HG03039 (cell line): ENCODE measurements around the gene IL13RA1.
"Not testable (repeated sequence)": the region's sequence is repeated elsewhere in the genome, so short reads cannot be mapped to it uniquely, and the experiment has no call there.

ENCODE experiments used
- ATAC-seq: cut with Tn5 transposase; IDR thresholded peaks from one replicate; pipeline ENCODE4 v1.9.1; 2021; ENCODE audit warnings: mild to moderate bottlenecking, moderate library complexity; ENCODE audit not compliant: unreplicated experiment

Gene IL13RA1

DNA sequence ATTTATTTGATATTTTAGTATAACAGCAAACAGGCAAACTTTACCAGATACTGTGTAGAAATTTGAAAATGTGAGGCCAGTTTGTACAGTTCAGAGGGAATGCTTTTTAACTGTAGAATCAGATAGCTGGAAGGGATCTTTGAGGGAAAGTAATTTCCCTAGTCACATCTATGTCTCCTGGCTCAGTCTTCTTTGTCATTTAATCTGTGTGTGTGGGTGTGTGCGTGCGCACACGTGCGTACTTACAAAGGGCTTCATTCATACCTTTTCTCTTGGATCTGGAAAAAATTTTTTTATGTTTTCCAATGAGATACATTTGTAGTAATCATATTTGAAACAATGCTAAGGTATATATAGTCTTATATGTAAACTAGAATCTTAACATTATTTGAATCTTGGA lies 44.6 kb downstream of the IL13RA1 start:
- no peak for ATAC-seq

DNA sequence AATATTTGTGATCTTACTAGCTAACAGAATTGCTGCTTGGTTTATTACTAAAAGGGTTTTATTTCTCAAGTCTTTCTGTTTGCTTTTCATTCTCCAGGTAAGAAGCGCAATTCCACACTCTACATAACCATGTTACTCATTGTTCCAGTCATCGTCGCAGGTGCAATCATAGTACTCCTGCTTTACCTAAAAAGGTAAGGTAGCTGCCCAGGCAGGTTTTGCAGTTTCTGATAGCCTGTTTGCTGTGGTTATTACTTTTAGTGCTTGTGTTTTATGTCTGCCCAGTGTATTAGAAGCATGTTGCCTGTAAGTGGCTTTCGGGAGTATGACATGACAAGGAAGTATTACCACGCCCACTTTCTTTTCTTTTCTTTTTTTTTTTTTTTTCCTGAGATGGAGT lies 46.4 kb downstream of the IL13RA1 start:
- ATAC-seq: no peak

DNA sequence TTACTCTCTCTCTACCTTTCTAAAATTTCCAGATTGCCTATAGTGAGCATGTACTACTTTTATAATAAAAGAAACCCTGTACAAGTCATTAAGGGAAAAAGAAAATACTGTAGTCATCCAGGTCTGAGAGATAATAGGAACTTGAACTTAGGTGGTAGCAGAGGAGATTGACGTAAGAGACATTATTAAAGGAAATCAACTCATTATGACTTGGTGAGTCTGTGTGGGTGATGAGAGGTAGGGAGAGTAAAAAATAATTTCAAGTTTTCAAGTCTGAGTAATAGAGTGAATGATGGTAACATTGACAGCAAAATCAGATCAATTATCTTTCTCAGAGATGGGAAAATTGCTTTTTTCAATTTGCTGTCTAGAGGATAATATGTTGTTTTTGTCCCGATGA lies 52.2 kb downstream of the IL13RA1 start:
- ATAC-seq: no peak

DNA sequence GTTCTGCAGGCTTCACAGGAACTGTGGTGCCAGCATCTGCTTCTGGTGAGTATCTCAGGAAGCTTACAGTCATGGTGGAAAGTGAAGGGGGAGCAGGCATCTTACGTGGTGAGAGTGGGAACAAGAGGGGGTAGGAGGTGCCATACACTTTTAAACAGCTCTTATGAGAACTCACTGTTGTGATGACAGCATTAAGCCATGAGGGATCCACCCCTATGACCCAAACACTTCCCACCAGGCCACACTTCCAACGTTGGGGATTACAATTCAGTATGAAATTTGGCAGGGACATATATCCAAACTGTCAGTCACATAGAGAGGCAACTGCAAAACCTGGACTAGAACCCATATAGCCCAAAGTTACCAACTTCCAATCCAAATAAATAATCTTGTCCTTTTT lies 53.1 kb downstream of the IL13RA1 start:
- ATAC-seq: no peak

DNA sequence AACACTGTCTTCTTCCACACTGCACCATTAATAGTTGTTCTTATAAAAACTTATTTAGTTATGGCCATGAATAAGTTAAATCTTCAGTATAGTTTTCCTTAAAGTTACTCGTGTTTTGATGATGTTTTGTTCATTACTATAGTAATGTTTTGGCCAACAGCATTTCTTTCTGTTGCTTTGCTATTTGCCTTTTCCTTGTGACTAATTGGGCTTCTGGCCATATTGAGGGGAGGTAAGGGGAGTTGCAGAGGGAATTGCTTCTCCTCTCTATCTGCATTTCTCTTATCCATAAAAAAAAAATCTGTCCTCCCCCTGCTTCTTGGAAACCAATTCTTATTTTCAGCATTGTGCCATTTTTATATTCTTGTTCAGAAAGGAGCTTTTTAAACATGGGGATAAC lies 53.5 kb downstream of the IL13RA1 start:
- no peak for ATAC-seq

DNA sequence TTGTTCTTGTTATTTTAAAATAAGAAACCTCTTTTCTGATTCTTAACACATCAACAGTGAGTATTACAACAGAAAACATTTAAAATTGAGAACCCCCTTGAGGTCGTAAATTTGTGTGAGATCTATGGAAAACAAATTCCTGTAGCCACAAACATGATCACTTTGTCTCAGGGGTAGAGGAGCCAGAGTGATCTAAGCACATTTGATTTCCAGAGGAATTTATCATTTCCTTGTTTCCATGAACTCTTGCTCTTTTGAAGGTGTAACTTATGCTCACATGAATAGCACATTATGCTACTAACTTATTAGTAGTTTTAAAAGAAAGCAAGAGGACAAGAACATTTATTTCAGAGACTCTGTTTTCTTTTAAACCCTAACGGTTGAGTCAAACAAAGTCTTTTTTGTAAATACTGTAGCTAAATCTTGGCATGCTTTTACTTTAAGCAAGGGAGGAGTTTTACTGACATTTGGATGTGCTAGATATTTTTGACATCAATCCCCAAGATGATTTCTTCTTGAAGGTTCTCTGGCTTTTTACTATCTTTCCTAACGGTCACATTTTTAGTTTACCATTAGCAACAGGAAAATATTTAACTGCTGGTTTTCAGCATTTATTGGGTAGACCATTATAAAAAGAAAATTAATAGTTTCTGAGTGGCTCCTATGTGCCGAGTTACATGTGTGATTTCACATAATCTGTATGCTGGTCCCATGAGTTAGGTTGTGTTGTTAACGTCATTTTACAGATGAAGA lies 68.3 kb downstream of the IL13RA1 start:
- ATAC-seq: no peak

DNA sequence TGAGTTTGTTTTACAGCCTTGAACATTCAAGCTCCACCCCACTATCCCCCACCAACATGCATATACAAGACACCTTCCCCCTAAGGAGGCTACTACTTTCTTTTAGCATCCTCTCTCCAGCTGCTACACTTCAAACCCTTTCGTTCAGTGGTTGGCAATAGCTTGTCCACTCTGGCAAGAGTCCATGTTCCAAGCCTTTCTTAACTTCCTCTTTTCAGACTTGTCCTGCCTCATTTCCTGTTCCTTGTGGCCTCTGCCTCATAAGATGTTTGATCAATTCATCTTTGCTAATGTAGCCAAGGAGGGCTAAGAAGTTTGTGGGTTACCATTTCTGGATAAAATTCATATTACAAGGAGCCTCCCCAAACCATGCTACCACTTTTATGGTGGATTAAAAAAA lies 75.5 kb downstream of the IL13RA1 start:
- ATAC-seq: no peak

DNA sequence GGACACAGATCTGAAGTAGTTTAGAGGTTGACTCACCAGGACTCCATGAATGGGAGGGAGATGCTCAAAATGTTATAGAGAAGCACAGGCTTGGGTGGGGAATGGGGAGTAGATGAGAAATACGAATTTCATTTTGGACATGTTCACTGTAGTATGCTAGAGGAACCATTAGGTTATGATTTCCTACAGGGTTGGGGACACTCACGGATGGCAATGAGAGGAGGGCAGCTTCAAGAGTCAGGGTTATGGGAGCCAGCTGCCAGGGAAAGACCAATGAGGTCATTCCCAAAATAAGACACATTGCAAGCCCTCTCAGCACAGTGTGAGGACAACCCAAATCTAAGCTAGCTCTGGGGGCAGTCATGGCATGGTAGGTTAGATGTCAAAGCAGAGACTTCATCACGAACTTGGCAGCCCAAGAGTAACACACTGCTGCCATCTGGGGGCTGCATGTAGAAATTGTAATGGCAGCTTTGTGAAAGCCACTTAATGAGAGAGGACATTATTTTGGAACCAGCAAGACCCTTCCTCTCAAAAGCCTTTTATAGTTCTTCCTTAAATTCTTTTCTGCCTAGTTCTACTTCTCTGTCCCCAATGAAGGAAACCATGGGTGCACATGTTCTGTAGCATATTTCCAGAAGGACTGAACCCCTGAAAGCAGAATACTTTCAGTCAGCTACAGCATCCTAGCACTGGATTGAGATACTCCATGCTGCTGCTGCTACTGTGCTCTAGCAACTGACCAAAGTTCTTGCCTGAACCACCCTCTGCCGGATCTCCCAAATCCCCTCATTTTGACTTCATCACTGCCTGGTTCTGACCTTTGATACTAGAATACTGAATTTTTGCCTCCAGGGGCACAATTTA lies 80.0 kb downstream of the IL13RA1 start:
- no peak for ATAC-seq

DNA sequence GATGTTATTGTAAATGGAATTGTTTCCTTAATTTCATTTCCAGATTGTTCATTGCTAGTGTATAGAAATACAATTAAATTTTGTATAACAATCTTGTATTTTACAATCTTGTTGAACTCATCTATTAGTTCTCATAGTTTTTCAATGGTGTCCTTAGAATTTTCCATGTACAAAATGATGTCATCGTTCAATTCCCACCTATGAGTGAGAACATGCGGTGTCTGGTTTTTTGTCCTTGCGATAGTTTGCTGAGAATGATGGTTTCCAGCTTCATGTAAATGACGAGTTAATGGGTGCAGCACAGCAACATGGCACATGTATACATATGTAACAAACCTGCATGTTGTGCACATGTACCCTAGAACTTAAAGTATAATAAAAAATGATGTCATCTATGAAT lies 89.9 kb downstream of the IL13RA1 start:
- not testable (repeated sequence) for ATAC-seq

DNA sequence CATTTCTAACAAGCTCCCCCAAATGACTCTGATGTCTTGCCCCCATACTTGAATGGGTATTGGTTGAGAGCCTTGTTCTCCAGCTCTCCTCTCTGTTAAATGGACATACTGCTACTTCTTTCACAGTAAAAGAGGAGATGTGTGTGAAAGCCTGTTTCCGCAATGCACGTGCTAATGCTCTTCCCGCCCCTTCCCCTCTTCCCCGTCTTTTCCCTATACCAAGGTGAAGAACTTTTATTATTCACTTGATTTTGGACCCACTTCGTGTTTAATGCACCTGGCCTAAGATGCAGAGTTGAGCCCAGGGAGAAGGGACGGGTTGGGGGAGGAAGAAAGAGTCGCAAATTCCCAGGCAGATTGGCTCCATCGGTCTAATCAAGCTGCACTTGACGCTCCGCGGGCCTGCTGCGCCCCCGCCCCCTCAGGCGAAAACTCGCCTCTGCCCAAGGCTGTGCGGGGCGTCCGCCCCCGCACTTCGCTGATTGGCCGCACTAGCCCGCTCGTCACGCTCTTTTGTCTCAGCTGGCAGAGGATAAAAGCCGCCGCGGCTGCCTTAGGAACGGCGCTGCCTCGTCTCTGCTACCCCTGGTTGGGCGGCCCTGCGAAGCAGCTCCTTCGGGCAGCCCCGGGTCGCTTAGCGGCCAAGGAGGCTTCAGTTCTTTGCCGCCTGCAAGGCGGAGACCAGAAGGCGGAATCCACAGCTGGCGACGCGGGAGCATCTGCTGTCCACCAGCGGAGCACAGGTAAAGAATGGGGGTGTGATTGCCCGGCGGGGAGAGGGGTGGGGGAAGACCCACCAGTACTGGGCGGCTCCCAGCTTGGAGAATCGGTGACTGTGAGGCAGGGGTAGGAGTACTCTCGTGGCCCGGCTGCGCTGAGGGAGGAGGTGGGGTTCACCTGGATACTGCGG lies 96.1 kb downstream of the IL13RA1 start, which contains the start of gene ZCCHC12:
Gene ZCCHC12 (plus strand): TSS at position 562 of the 910 bp plus-strand sequence. CDS start 1,421 bp downstream, outside the sequence.
- ATAC-seq: no peak

DNA sequence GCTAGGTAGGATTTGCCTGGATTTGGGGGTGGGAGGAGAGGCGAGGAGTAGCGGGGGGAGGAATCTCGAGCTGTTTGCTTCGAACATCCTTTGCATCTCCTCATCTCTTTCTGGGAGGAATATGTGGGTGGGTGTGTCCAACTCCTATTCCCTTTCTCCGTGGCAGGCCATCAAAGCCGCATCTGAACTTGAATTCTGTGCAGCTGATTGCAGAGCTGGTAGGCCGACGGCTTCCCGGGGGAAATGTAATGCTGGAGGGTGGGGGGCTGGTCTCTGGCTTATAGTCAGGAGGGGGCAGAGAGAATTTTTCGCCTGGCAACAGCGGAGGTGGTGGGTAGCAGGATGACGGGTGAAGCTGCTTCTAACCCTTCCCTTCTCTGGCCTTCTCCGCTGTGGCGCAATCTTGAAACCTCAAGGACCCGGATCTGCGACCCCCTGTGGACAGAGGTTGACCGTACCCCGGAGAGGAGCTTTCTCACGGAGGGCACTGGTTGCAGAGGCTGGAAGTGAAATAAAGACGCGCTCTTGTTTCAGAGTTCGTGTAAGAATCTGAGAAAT lies 96.8 kb downstream of the IL13RA1 start:
- no peak for ATAC-seq

DNA sequence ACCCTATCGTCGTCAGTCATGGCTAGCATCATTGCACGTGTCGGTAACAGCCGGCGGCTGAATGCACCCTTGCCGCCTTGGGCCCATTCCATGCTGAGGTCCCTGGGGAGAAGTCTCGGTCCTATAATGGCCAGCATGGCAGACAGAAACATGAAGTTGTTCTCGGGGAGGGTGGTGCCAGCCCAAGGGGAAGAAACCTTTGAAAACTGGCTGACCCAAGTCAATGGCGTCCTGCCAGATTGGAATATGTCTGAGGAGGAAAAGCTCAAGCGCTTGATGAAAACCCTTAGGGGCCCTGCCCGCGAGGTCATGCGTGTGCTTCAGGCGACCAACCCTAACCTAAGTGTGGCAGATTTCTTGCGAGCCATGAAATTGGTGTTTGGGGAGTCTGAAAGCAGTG lies 97.8 kb downstream of the IL13RA1 start:
- no peak for ATAC-seq

DNA sequence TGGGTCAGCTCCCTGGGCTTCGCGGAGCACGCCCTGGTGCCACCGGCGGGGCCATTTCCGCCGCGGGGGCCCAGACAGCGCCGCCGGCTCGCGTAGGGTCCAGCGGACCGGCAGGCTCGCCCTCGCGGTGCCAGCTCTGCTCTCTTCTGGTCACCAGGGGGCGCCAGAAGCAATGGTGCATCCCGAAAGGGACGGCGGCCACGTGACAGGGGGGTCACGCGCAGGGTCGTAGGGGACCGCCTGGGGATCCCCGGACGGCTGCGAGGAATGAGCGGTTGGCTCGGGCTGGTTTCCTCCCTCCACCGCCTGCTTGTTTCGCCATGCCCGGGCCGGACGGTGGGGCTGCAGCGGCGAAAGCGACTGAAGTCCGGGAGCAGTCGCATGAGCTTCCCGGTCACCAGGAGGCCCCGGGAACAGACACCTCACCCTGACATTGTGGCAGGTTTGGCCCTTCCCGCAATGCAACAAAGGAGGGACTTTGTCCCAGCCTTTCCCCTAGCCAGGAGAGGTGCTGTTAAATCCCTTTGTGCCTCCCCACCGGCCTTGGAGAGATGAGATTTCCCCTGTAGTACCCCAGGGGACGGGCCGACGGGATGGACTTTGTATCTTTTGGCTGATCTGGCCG lies 112.0 kb downstream of the IL13RA1 start:
- no peak for ATAC-seq
